ENCODE measurements around the gene CYP21A2.
"Not testable (repeated sequence)": the region's sequence is repeated elsewhere in the genome, so short reads cannot be mapped to it uniquely, and the experiment has no call there.

Gene CYP21A2

DNA sequence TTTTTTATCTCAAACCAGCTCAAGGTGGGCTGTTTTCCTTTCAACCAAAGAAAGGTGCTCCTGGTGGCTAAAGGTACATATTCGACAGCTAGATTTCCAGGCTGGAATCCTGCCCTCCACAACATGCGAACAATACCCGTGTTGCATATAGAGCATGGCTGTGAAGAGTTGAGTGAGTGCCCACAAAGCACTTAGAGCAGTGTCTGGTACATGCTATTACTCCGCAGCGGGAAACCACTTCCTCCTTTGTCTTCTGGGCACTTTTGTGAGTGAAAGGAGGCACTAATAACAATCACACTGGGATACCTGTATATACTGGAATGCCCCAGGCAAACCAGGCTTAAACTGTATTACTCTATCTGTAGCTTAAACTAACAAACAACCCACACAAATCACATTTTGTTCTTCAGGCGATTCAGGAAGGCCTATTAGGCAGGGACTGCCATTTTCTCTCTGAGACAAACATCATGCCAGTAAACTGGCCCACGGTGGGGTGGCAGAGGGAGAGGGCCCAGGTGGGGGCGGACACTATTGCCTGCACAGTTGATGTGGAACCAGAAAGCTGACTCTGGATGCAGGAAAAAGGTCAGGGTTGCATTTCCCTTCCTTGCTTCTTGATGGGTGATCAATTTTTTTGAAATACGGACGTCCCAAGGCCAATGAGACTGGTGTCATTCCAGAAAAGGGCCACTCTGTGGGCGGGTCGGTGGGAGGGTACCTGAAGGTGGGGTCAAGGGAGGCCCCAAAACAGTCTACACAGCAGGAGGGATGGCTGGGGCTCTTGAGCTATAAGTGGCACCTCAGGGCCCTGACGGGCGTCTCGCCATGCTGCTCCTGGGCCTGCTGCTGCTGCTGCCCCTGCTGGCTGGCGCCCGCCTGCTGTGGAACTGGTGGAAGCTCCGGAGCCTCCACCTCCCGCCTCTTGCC is at the start of gene CYP21A2:
Gene CYP21A2, plus strand, starts transcription at position 818 of the 927 bp plus-strand sequence. Its CDS starts 8 bp downstream, at position 826.
- not testable (repeated sequence) for DNase-seq

DNA sequence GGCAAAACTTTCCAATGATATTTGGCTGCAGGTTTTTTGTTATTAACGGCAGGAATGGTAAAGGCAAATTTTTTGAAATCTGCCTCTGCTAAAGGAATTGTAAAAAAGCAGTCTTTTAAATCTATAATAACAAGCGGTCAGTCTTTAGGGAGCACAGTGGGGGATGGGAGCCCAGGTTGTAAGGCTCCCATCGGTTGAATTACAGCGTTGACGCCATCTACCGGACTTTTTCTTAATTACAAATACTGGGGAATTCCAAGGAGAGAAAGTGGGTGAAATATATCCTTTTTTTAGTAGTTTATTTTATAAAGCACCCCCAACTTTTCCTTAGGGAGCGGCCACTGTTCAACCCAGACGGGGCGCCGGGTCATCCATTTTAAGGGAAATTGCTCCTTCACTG is 48.9 kb upstream of the CYP21A2 start:
- DNase-seq, result not testable (repeated sequence)

GRCh38 chr6:31994421-31994820 is 43.8 kb upstream of the CYP21A2 start:
- DNase-seq, result not testable (repeated sequence)

DNA sequence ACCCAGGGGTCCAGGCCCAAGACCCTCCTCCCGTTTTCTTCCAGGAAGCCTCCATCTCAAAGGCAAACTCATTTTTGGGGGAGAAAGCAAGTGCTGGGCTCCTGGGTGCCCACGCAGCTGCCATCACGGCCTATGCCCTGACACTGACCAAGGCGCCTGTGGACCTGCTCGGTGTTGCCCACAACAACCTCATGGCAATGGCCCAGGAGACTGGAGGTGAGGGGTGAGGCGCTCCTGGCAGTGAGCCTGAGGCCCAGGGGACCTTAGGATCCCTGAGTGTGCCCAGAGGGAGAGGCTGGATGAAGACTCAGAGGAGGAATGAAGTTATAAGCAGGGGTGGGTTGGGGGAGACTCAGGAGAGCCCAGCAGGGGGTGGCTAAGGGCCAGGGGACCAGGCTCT is 41.8 kb upstream of the CYP21A2 start:
- not testable (repeated sequence) for DNase-seq

DNA sequence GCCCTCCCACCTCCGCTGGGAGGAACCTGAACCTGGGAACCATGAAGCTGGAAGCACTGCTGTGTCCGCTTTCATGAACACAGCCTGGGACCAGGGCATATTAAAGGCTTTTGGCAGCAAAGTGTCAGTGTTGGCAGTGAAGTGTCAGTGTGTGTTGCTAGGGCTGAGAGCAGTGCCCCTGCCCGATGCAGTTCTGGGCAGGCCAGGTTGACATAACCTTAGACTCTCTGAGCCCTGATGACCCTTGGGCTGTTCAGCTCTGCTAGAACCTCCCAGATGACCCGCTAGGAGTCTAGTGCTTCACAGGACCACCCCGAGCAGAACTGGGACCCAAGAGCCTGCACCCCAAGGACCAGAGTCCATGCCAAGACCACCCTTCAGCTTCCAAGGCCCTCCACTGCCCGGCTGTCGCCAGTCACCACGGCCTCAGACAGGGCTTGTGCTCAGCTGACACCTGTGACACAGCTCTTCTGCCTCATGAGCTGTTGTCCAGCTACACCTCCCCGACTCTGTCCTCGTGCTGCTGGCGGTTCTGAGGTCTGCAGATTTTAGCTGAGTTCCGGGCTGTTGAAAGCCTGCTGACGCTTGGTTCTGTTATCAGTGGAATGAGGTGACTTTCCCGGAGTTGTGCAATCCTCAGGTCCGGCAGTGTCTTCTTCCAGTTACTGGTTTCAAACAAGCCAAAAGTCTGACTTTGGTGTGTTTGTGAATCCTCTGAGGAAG is 35.5 kb upstream of the CYP21A2 start:
- DNase-seq, result not testable (repeated sequence)

GRCh38 chr6:32003301-32003700 is 34.9 kb upstream of the CYP21A2 start:
- not testable (repeated sequence) for DNase-seq

DNA sequence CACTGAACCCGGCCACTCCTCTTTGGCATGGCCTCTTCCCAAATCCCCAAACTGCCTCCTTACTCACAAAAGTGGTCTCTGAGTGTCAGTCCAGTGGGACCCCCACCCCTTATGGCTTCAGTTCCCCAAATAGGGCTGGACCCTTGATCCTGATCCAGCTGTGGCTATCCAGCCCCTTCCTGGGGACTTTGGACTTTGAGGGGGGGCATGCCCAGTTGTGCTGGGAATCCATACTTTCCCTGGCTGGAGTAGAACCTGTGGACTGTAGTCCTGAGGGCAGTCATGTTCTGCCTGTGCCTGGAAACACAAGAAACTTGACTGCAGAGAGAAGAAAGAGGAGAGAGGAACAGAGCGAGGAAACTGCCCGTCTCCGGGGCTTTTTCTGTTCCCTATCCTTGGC is 33.8 kb upstream of the CYP21A2 start:
- not testable (repeated sequence) for DNase-seq

GRCh38 chr6:32004864-32005537 is 33.2 kb upstream of the CYP21A2 start:
- not testable (repeated sequence) for DNase-seq

- not testable (repeated sequence) for DNase-seq
Measured at GRCh38 chr6:32005538-32005880, 32.7 kb upstream of the CYP21A2 start.

DNA sequence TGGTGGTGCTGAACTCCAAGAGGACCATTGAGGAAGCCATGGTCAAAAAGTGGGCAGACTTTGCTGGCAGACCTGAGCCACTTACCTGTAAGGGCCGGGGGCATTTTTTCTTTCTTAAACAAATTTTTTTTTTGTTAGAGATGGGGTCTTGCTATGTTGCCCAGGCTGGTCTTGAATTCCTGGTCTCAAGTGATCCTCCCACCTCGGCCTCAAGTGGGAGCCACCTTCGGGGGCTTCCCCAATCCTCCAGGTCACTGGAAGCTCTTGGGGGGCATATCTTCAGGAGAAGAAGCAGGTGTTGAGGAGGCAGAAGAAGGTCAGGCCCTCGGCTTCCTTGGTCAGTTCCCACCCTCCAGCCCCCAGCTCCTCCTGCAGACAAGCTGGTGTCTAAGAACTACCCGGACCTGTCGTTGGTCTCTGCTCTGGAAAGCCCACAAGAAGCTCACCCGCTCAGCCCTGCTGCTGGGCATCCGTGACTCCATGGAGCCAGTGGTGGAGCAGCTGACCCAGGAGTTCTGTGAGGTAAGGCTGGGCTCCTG is 32.2 kb upstream of the CYP21A2 start:
- DNase-seq, result not testable (repeated sequence)

DNA sequence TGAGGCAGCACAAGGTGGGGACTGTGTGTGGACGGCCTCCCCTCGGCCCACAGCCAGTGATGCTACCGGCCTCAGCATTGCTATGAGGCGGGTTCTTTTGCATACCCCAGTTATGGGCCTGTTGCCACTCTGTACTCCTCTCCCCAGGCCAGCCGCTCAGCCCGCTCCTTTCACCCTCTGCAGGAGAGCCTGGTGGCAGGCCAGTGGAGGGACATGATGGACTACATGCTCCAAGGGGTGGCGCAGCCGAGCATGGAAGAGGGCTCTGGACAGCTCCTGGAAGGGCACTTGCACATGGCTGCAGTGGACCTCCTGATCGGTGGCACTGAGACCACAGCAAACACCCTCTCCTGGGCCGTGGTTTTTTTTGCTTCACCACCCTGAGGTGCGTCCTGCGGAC is 31.1 kb upstream of the CYP21A2 start:
- DNase-seq, result not testable (repeated sequence)

- not testable (repeated sequence) for DNase-seq
Measured at GRCh38 chr6:32008037-32008436, 30.2 kb upstream of the CYP21A2 start.

DNA sequence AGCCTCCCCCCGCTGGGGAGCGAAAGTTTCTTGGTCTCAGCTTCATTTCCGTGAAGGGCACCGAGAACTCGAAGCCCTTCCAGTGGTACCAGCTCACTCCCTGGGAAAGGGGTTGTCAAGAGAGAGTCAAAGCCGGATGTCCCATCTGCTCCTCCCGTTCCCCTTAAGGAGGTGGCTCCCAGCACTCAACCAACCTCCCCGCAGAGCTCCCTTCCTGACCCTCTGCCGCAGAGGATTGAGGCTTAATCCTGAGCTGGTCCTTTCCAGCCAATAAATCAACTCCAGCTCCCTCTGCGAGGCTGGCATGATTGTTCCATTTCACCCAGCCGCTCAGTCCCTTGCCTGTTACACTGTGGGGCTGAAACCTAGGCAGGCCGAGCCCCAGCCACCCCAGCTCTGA is 29.6 kb upstream of the CYP21A2 start:
- not testable (repeated sequence) for DNase-seq

DNA sequence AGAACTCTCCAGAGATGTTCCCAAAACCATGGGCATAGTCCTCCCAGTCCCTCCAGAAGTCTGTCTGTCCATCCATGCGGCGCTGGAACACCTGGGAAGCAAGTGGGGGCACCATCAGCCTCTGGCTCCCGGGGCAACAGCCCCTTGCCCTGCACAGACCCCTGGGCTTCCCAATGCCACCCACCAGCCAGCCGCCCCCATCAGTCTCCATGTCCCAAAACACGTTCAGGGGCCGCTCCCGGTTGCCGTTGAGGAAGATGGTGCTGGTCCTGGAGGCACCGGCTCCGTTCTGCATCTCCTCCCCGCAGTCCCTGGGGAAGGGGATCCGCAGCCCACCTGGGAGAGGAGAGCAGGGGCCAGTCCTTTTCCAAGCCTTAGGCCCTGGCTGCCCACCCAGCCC is 28.7 kb upstream of the CYP21A2 start:
- not testable (repeated sequence) for DNase-seq

- not testable (repeated sequence) for DNase-seq
Measured at GRCh38 chr6:32010856-32011530, 27.2 kb upstream of the CYP21A2 start.

DNA sequence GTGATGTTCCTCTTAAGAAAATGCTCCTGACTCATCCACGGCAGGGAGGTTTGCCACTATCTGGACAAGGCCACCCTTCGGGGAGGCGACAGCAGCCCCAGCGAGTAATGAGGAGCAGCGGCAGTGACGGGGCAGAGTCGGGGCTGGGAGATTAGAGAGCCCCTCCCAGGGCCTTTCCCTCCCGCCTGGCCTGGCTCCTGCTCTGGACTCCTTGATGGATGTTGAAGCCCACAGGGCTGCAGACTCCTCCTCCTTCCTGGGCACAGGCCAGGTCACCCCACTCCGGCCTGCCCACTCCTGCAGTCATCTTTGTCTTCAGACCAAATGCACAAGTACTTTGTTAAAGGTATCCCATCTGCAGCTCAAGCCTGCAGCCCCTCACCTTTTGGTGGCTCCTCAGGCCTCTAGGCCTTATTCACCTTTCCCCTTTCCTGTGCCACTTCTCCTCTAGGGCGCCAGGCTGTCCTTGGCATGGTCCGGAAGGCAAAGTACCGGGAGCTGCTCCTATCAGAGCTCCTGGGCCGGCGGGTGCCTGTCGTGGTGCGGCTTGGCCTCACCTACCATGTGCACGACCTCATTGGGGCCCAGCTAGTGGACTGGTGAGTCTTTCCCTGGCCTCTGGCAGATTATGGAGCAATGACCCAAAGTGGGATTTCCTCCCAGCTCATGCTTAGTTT is 25.1 kb upstream of the CYP21A2 start:
- DNase-seq, result not testable (repeated sequence)

DNA sequence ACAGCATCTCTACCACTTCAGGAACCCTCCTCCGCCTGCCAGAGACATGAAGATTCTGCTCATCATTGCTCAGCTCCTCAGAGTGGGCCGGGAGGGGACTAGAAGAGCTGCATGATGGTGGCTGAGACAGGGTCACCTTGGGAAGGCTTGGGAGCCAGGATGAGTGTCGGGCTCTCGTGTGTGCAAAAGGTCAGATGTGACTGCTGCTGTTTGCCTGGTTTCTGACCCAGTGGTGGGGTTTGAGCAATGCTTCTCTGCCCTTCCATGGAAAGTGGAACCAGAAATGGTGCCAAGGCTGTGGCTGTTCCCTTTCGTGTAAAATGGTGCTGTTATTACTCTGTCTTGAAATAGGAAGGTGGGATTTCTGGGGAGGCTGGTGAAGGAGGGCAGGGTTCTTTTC is 24.5 kb upstream of the CYP21A2 start:
- DNase-seq, result not testable (repeated sequence)

DNA sequence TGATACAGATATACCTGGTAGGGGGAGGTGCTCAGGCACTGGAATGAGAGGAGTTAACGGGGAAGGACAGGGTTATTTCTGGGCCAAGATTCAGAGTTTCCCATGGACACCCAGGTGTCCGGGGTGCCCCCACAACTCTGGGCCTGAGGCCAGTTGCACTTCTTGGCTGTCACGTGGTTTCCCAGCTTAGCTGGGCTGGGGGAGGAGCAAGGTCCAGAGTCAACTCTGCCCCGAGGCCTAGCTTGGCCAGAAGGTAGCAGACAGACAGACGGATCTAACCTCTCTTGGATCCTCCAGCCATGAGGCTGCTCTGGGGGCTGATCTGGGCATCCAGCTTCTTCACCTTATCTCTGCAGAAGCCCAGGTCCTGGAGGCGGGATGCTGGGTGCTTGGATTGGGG is 23.7 kb upstream of the CYP21A2 start, which contains the start of gene C4B:
Gene C4B, plus strand, starts transcription at position 249 of the 400 bp plus-strand sequence. Its CDS starts 51 bp downstream, at position 300.
- not testable (repeated sequence) for DNase-seq

DNA sequence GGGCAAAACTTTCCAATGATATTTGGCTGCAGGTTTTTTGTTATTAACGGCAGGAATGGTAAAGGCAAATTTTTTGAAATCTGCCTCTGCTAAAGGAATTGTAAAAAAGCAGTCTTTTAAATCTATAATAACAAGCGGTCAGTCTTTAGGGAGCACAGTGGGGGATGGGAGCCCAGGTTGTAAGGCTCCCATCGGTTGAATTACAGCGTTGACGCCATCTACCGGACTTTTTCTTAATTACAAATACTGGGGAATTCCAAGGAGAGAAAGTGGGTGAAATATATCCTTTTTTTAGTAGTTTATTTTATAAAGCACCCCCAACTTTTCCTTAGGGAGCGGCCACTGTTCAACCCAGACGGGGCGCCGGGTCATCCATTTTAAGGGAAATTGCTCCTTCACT is 16.1 kb upstream of the CYP21A2 start:
- DNase-seq, result not testable (repeated sequence)

DNA sequence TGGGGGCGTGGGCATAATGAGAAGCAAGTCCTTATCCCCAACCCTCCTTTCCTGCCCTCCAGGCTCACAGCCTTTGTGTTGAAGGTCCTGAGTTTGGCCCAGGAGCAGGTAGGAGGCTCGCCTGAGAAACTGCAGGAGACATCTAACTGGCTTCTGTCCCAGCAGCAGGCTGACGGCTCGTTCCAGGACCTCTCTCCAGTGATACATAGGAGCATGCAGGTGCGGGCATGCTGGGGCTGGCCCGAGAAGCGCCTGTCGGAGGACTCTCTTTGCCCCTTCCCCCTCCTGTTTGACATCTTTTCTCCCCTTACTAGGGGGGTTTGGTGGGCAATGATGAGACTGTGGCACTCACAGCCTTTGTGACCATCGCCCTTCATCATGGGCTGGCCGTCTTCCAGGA is 9.6 kb upstream of the CYP21A2 start:
- not testable (repeated sequence) for DNase-seq

DNA sequence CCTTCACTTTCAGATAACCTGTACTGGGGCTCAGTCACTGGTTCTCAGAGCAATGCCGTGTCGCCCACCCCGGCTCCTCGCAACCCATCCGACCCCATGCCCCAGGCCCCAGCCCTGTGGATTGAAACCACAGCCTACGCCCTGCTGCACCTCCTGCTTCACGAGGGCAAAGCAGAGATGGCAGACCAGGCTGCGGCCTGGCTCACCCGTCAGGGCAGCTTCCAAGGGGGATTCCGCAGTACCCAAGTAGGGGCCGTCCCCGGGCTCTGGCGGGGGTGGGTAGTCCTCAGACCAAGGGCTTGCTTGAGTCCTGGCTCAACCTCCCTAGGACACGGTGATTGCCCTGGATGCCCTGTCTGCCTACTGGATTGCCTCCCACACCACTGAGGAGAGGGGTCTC is 8.7 kb upstream of the CYP21A2 start:
- DNase-seq, result not testable (repeated sequence)
